Fibroblast of gingiva (primary cell): Measurements from ENCODE around the gene IRF1.
"Not testable (repeated sequence)": the region's sequence is repeated elsewhere in the genome, so short reads cannot be mapped to it uniquely, and the experiment has no call there.

ENCODE experiments used
- DNase-seq: peaks from one replicate; pipeline ENCODE4 v3.0.0-alpha.2; 2011; ENCODE audit warnings: low read depth

The IRF1 gene

GRCh38 chr5:132439521-132440089 is 51.0 kb downstream of the IRF1 start:
- DNase-seq, result peak; percentile 92

- no peak for DNase-seq
Measured at GRCh38 chr5:132438917-132439316, 51.7 kb downstream of the IRF1 start.

- not testable (repeated sequence) for DNase-seq
Measured at GRCh38 chr5:132438267-132438645, 52.3 kb downstream of the IRF1 start.

GRCh38 chr5:132437604-132438266 is 52.8 kb downstream of the IRF1 start:
- peak; percentile 90 for DNase-seq

- DNase-seq, result no peak
Measured at GRCh38 chr5:132436936-132437335, 53.6 kb downstream of the IRF1 start.

- no peak for DNase-seq
Measured at GRCh38 chr5:132435886-132436285, 54.7 kb downstream of the IRF1 start.

- DNase-seq, result no peak
Measured at GRCh38 chr5:132435447-132435846, 55.1 kb downstream of the IRF1 start.

- no peak for DNase-seq
Measured at GRCh38 chr5:132434416-132435286, 55.9 kb downstream of the IRF1 start.

GRCh38 chr5:132433141-132433540 is 57.4 kb downstream of the IRF1 start:
- DNase-seq, result no peak

- DNase-seq, result no peak
Measured at GRCh38 chr5:132431632-132432031, 58.9 kb downstream of the IRF1 start.
